ENCODE measurements around the gene MINDY3. TPM values are rescaled to one million over a fixed set of nuclear protein-coding genes. Genes with fewer than 3 reads are reported as not detected.

MINDY3 gene
- polyA plus RNA-seq, 1 donor from 2014 or later = 4.5 TPM

DNA sequence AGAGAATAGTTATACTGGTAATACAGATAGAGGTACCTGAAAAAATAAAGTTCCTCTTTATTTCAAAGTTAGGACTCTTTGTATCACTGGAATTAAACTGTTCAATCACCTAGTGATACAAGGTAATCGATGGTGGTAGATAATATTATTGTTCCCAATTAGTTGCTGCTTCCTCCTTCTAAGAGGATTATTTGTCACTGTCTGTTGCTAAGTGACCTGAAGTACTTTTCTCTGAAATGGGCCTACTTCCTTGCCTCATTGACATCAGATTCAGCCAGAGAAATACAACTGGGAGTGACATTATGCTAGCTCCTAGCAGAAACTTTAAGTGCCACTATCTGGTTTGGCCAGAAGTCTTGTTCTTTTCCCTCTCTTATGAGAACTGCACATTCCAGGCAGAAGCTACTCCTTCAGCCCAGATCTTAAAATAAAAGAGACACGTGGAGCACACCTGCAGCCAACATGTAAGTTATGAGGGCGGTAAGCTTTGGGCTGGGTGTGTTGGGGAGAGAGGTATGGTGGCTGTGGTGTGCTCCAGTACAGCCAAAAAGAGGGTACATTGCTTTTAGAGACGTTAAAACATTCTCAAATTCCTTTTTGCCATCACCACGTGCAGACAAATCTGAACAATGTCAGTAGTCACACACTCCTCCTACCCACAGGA lies 54.8 kb downstream of the MINDY3 start:
- peaks cover 24% of the 10 kb centered on the region for H3K36me3 Mint-ChIP-seq
- H3K4me1 Mint-ChIP-seq = no peaks in the 10 kb centered on the region
- H3K27me3 Mint-ChIP-seq = no peaks in the 10 kb centered on the region
- H3K9me3 Mint-ChIP-seq = peaks cover 0 to 6% (median 0%) of the 10 kb centered on the region in 3 donors
- no peak overlapping the region for H3K4me3 Mint-ChIP-seq
- no peak overlapping the region for H3K27ac Mint-ChIP-seq

DNA sequence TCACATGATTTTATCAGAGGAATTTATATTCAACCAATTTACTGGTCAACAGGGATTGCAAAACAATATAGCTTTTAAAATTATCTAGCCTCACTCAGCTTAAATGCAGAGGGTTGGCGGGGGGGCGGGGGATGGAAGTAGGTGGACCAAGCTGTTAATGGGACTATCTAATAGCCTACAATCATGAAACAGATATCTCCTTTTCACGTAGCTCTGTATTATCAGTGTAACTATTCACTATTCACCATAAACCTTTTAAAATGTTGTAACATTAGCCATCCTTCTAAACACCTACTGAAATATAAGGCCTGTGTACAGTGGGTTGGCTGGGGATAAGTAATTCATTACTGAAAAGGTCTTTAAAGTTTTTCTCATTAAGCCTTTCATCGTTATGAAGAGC lies 56.2 kb downstream of the MINDY3 start:
- H3K27ac Mint-ChIP-seq = no peak overlapping the region
- peaks cover 24% of the 10 kb centered on the region for H3K36me3 Mint-ChIP-seq
- H3K9me3 Mint-ChIP-seq = peaks cover 0 to 5% (median 0%) of the 10 kb centered on the region in 3 donors
- no peak overlapping the region for H3K4me3 Mint-ChIP-seq
- H3K27me3 Mint-ChIP-seq = no peaks in the 10 kb centered on the region
- peaks cover 0 to 2% (median 0%) of the 10 kb centered on the region in 3 donors for H3K4me1 Mint-ChIP-seq

DNA sequence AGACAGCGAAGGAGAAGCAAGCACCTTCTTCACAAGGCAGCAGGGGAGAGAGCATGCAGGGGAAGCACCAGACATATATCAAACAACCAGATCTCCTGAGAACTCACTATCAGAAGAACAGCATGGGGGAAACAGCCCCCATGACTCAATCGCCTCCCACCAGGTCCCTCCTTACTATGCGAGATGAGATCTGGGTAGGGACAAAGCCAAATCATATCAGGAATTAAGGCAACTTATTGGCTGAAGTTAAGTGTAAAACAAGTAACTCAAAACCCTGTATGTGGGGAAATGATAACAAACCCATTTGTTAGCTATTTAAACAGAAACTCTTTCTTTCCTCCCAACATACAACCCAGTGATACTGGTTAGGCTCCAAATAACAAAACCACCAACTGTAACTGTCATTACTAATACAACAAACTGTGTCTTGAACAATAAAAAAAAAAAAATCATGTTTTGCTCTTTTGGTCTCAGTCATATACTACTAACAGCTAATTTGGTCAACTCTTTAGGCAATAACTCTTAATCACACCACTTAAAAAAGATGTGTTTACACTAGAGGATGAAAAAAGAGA lies 57.8 kb downstream of the MINDY3 start:
- H3K4me3 Mint-ChIP-seq = no peak overlapping the region
- H3K36me3 Mint-ChIP-seq = peaks cover 24% of the 10 kb centered on the region
- H3K27ac Mint-ChIP-seq = no peak overlapping the region
- peaks cover 0 to 2% (median 0%) of the 10 kb centered on the region in 3 donors for H3K4me1 Mint-ChIP-seq
- H3K27me3 Mint-ChIP-seq = no peaks in the 10 kb centered on the region
- peaks cover 0 to 5% (median 0%) of the 10 kb centered on the region in 3 donors for H3K9me3 Mint-ChIP-seq

DNA sequence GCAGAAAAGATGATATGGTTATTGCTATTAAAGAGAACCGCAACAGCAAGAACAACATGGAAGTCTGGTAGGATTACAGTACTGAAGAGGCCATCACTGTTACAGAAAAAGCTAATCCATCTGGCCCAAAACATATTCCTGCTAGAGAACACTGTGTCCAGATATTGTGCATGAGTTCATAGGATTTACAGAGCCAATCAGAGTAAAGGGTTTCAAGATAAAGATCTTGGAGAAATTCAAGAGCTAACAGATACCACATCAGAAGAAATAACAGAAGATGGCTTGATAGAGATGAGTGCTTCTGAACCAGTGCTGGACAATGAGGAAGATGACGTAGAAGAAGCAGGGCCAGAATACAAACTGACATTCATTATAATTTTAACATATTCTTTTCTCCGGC lies 58.7 kb downstream of the MINDY3 start:
- Mint-ChIP-seq H3K9me3 (peaks cover 0 to 5% (median 0%) of the 10 kb centered on the region in 3 donors), H3K36me3 (peaks cover 25% of the 10 kb centered on the region), H3K27me3 (no peaks in the 10 kb centered on the region)

DNA sequence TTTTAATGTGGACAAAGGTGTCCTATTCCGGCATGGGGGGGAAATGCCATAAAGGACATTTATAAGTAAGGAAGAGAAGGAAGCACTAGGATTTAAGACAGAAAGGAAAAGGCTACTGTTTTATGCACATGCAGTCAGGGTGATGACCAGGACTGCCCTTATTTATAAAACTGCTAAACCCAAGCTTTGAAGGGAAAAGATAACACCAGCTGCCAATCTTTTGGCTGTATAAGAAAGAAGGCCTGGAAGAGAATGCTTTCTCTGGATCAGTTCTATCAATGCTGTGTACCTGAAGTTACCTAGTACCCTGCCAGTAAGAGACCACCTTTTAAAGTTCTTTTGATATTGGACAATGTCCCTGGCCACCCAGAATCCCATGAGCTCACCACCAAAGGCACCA lies 59.2 kb downstream of the MINDY3 start:
- no peaks in the 10 kb centered on the region for H3K27me3 Mint-ChIP-seq
- H3K4me1 Mint-ChIP-seq = peaks cover 0 to 5% (median 2%) of the 10 kb centered on the region in 3 donors
- H3K4me3 Mint-ChIP-seq = no peak overlapping the region
- no peak overlapping the region for H3K27ac Mint-ChIP-seq
- H3K36me3 Mint-ChIP-seq = peaks cover 25% of the 10 kb centered on the region
- H3K9me3 Mint-ChIP-seq = peaks cover 0 to 5% (median 0%) of the 10 kb centered on the region in 3 donors

More for the DNA sequence above, 58.7 kb downstream of the MINDY3 start:
- Mint-ChIP-seq H3K4me1 (peaks cover 0 to 2% (median 1%) of the 10 kb centered on the region in 3 donors), H3K4me3 (no peak overlapping the region), H3K27ac (no peak overlapping the region)

DNA sequence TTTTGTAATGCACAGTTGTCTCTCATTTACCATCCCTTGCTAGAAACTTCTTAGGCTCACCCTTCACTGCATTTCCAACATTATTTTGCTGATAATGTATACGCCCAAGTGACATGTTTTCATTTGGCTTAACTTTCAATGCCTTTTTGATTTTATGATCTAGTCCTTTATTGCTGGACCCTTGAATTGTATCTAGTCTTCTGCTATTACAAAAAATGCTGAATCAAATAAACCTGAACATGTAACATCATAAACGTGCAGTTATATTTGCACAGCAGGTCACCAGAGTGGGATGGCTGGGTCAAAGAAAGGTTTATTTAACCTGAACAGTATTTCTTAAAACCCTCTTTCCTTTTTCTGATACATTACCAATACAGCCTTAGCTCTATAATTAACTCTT lies 63.0 kb downstream of the MINDY3 start:
- H3K36me3 Mint-ChIP-seq = peaks cover 22% of the 10 kb centered on the region
- H3K27ac Mint-ChIP-seq = no peak overlapping the region
- H3K27me3 Mint-ChIP-seq = no peaks in the 10 kb centered on the region
- H3K4me3 Mint-ChIP-seq = no peak overlapping the region
- peaks cover 0 to 5% (median 0%) of the 10 kb centered on the region in 3 donors for H3K9me3 Mint-ChIP-seq
- peaks cover 2 to 7% (median 3%) of the 10 kb centered on the region in 3 donors for H3K4me1 Mint-ChIP-seq

DNA sequence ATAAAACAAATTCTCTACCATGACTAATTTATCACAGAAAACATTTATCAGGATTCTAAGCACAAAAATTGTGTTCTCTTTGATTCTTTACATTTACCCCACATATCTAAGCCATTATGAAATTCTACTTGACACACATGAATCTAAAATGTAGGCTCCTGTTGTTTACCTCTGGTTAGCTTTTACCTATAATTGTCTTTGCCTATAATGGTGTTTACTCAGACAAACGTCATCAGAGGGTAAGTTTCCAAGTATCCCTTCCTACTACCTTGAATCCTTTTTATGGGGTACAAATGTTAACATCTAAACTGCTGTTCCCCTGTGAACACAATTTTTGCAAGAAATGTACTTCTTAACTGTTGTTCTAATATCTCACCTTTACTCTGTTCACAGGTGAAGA lies 63.5 kb downstream of the MINDY3 start:
- peaks cover 19% of the 10 kb centered on the region for H3K36me3 Mint-ChIP-seq
- H3K9me3 Mint-ChIP-seq = peaks cover 0 to 5% (median 0%) of the 10 kb centered on the region in 3 donors
- peaks cover 2 to 7% (median 3%) of the 10 kb centered on the region in 3 donors for H3K4me1 Mint-ChIP-seq
- no peak overlapping the region for H3K4me3 Mint-ChIP-seq
- no peak overlapping the region for H3K27ac Mint-ChIP-seq
- no peaks in the 10 kb centered on the region for H3K27me3 Mint-ChIP-seq

DNA sequence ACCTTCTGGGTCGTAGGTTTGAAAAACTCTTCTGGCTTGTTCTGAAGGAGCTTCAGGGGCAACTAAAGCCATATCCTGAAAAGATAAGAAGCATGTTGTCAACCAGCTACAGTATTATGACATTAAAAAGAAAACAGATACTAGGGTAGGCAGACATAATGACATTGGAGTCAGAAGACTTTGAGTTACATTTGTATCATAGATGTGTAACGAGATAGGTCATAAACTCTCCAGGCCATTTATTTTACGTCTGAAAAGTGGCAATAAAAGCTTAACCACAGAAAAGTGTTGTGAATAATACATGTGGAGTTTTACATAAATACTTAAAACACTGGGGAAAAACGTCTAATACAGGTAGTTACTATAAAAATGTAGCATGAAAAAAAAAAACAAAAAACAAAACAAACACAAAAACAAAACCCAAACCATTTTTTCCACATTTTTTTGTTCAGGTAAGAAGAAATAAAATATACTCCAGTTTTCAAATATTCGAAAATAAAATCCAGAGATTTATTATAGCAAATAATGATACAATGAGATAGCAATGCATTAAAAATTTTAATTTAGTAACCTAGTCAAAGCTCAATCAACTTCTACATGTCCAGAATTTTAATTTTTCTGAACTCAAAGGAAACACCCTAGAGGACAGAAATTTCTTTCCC lies 64.1 kb downstream of the MINDY3 start:
- H3K27me3 Mint-ChIP-seq = no peaks in the 10 kb centered on the region
- H3K36me3 Mint-ChIP-seq = peaks cover 14% of the 10 kb centered on the region
- H3K27ac Mint-ChIP-seq = no peak overlapping the region
- H3K9me3 Mint-ChIP-seq = peaks cover 0 to 3% (median 0%) of the 10 kb centered on the region in 3 donors
- H3K4me3 Mint-ChIP-seq = no peak overlapping the region
- H3K4me1 Mint-ChIP-seq = peaks cover 2 to 7% (median 3%) of the 10 kb centered on the region in 3 donors

DNA sequence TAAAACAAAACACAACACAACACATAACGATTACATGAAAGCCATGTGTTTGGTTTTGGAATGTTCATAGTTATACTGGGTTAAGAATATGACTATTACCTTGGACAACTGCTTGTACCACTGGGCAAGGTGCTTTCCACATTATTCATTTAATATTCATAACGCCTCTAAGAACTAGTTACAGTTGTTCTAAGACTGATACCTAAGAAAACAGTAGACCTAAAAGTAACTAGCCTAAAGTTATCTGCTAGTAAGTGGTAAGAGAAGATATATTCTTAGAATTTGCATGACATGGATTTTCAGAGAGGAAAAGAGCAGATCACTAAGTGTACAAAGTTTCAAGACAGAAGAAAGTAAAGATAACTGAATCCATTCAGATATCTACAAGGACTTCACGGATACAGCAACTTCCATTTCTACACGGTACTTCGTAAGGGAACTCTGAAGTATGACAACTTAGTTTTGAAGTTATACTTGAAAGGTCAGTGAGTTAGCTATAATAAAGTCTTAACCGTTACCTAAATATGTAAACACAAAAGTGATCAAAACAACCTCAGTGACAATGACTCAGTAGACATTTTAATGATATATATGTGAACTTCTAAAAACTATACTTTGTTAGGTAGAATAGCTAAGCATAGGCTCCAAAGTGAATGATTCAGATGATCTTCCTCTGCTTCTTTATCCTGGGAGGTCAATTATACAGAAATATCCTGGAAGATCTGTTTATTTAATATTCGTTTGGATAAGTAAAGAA lies 65.1 kb downstream of the MINDY3 start:
- H3K4me3 Mint-ChIP-seq = no peak overlapping the region
- H3K27ac Mint-ChIP-seq = no peak overlapping the region
- peaks cover 2 to 7% (median 3%) of the 10 kb centered on the region in 3 donors for H3K4me1 Mint-ChIP-seq
- no peaks in the 10 kb centered on the region for H3K9me3 Mint-ChIP-seq
- peaks cover 7% of the 10 kb centered on the region for H3K36me3 Mint-ChIP-seq
- no peaks in the 10 kb centered on the region for H3K27me3 Mint-ChIP-seq

DNA sequence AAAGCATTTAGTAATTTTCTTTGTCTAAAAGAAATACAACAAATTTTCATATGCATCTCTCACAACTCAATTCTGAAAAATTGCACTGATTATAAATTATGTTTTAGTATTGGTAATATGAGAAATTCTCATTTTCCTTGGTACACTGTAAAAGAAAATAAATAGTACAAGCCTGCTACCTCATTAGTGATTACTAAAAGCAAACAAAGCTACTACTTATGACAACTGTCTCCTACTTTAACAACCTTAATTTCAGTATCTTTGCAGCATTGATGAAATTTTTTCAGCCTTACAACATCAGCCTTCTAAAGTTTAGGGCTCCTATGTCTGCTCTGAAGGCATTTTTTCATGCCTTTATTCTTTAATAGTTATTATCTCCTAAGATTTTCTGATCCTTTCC lies 65.7 kb downstream of the MINDY3 start:
- Mint-ChIP-seq H3K4me1 (peaks cover 2 to 7% (median 3%) of the 10 kb centered on the region in 3 donors), H3K36me3 (peaks cover 7% of the 10 kb centered on the region), H3K9me3 (no peaks in the 10 kb centered on the region), H3K27me3 (no peaks in the 10 kb centered on the region), H3K27ac (no peak overlapping the region), H3K4me3 (no peak overlapping the region)

DNA sequence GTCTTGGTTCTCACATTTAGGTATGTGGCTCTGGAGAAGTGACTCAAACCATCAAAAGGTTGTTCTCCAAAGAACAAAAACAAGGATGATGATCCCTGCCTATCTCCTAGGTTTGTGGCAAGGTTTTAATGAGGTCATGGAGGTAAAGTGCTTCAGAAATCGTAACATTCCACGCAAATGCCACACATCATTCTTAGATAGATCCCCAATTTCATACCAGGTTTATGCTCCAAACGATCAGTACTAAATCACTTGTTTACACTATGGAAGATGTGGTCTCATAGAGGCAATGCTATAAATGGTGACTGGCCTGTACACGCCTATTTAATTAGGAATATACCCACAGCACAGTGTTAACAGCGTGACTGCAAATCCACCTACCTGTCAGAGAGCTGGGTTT lies 66.6 kb downstream of the MINDY3 start:
- H3K4me1 Mint-ChIP-seq = peaks cover 2 to 6% (median 3%) of the 10 kb centered on the region in 3 donors
- H3K27ac Mint-ChIP-seq = no peak overlapping the region
- no peaks in the 10 kb centered on the region for H3K9me3 Mint-ChIP-seq
- H3K36me3 Mint-ChIP-seq = peaks cover 5% of the 10 kb centered on the region
- no peak overlapping the region for H3K4me3 Mint-ChIP-seq
- H3K27me3 Mint-ChIP-seq = no peaks in the 10 kb centered on the region

DNA sequence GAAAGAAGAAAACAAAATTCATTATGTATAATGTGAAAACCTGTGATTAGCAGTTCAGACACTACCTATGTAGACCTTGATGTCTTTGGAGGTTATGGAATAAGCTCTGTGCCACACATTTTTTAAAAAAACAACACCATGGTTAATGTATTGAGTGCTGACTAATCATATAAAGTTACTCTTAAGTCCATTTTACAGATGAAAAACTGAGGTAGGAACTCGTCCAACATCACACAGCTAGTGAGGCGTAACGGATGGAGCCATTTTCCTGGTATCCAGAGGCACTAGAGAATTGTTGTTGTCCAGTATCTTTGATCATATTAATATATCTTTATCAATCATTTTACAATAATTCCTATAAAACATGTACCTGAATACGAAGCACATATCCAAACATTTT lies 67.5 kb downstream of the MINDY3 start:
- H3K27ac Mint-ChIP-seq = no peak overlapping the region
- peaks cover 5% of the 10 kb centered on the region for H3K36me3 Mint-ChIP-seq

DNA sequence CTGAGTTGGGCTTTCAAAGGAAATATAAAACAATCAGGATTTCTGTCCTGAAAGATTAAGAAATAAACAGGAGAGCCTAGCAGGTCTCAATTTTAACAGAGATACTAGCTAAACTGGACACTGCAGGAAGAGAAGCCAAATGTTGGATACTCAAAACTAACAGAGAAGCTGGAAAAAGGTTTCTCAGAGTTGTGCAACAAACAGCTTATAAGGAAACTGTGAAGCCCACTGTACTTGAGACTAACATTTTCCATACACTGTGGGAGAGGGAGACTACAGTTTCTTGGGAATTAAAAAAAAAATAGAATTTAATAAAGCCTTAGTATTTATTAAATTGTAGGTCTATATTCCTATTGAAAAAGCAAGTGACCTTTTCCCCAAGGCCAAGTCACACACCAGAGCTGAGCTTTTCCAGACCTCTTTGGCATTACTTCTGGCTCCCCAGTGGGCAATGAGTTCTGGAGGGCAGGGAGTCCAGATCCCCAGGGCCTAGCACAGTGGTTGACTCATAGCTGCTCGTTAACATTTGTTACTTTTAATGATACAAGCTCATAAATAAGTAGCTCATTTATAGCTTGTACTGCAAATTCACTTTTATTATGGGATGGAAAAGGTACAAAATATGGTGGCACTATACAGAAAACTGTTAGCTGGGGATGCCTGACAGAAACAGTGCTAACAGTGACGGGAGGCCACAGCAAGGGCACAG lies 68.3 kb downstream of the MINDY3 start:
- Mint-ChIP-seq H3K9me3 (no peaks in the 10 kb centered on the region), H3K4me3 (no peak overlapping the region), H3K27ac (no peak overlapping the region), H3K4me1 (peaks cover 2 to 8% (median 3%) of the 10 kb centered on the region in 3 donors), H3K27me3 (no peaks in the 10 kb centered on the region), H3K36me3 (peaks cover 12% of the 10 kb centered on the region)

More for the DNA sequence above, 67.5 kb downstream of the MINDY3 start:
- no peak overlapping the region for H3K4me3 Mint-ChIP-seq
- no peaks in the 10 kb centered on the region for H3K9me3 Mint-ChIP-seq
- H3K27me3 Mint-ChIP-seq = no peaks in the 10 kb centered on the region
- H3K4me1 Mint-ChIP-seq = peaks cover 2 to 6% (median 3%) of the 10 kb centered on the region in 3 donors

DNA sequence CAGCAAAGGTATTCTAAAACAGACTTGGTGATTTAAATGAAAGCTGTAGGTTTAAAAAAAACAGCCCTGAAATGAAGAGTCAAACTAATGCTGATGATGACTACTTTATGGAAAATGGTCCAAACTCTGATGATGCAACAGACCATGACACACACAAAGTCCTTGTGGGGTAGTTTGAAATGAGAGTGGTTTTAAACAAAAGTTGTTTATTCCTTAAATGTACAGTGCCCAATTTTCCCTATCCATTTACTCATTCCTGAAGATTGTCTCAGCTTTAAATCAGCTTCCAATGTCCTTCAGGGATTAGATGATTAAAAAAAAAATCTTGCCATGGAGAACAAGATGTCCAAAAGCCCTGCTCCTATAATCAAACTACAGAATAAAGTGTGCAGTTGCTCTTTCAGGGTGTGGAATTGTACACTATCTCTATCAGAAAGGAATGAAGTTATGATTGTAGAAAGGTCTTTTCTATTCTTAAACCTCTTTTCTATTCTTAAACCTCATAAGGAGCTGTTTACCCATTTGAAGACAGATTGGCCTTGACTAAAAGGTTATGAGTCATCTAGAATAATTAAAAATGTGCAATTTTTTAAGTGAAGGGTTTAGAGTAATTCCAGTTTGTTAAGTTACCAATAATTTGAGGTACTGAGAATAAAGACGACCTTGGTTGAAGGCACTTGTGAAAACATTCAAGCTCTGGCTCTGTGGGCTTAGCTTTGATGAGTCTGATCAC lies 70.3 kb downstream of the MINDY3 start:
- Mint-ChIP-seq H3K4me3 (peak overlapping the region in 1 of 4 donors; percentile 0), H3K36me3 (peaks cover 15% of the 10 kb centered on the region), H3K27me3 (no peaks in the 10 kb centered on the region), H3K9me3 (no peaks in the 10 kb centered on the region), H3K4me1 (peaks cover 0 to 4% (median 0%) of the 10 kb centered on the region in 3 donors), H3K27ac (no peak overlapping the region)
